ENCODE data around the gene EYS. TPM values are rescaled to one million over a fixed set of nuclear protein-coding genes. Genes with fewer than 3 reads are reported as not detected.

Gene EYS
- total and polyA plus RNA-seq, 7 donors: 0.07 to 0.46 TPM; not detected in 5

DNA sequence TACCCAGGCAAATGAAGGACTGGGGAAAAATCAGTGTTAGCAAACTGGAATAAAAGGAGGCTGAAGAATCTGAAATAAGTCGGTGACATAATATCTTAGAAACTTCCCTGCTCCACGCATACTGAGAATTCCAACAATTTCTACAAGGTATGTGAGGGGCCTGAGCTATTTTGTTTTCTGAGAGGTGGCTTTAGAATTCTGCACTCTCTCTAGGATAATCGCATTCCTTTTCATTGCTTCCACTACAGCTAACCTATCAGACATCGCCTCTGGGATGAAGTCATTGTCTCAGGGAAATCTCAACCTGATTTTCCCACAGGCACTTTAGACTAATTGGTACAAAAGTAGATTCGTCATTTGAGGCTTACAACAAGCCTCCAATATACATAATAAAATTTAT is 1330.6 kb downstream of the EYS start:
- 85 to 91% methylated on average over 5 of the region's 5 CpGs for WGBS, 2 donors

DNA sequence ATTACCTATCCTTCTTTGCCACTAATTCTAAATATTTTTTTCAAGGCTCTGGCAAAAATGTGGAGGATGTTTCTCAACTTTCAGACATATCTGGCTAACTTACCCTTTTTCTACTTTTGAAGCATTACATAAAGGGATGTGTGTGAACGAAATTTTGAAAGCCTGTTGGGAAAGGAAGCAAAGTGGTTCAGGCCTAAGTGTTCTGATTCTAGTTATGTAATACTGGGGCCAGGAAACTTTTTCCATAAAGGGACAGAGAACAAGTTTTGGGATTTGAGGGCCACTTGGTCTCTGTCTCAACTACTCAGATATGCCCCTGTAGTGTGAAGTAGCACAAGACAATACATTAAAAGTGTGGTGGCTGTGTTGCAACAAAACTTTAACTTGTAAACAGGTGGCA is 1349.6 kb downstream of the EYS start:
- 75 to 87% methylated on average over 1 of the region's 1 CpG for WGBS, 2 donors
- no peaks in the 10 kb centered on the region for H3K9me3 ChIP-seq
- no peaks in the 10 kb centered on the region for H3K36me3 ChIP-seq
- no peak for TF ChIP-seq EP300 (IDR thresholded peaks at IDR 0.05)
- TF ChIP-seq POLR2A (IDR thresholded peaks at IDR 0.05): no peak
- TF ChIP-seq, protein P1, sequence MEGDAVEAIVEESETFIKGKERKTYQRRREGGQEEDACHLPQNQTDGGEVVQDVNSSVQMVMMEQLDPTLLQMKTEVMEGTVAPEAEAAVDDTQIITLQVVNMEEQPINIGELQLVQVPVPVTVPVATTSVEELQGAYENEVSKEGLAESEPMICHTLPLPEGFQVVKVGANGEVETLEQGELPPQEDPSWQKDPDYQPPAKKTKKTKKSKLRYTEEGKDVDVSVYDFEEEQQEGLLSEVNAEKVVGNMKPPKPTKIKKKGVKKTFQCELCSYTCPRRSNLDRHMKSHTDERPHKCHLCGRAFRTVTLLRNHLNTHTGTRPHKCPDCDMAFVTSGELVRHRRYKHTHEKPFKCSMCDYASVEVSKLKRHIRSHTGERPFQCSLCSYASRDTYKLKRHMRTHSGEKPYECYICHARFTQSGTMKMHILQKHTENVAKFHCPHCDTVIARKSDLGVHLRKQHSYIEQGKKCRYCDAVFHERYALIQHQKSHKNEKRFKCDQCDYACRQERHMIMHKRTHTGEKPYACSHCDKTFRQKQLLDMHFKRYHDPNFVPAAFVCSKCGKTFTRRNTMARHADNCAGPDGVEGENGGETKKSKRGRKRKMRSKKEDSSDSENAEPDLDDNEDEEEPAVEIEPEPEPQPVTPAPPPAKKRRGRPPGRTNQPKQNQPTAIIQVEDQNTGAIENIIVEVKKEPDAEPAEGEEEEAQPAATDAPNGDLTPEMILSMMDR (IDR thresholded peaks at IDR 0.05): no peak
- TF ChIP-seq POLR2AphosphoS5 (IDR thresholded peaks at IDR 0.05): no peak
- intact Hi-C loops (cut with DNase I): no loop called here
- H3K27me3 ChIP-seq: no peaks in the 10 kb centered on the region
- DNase-seq: no peak
- H3K4me3 ChIP-seq: no peak overlapping the region
- no peaks in the 10 kb centered on the region for H3K4me1 ChIP-seq
- peak overlapping the region in 1 of 4 donors; percentile 18 for H3K27ac ChIP-seq

More for the DNA sequence above, 1330.6 kb downstream of the EYS start:
- Histone ChIP-seq H3K4me3 (no peak overlapping the region), H3K27ac (no peak overlapping the region), H3K36me3 (no peaks in the 10 kb centered on the region), H3K9me3 (peaks cover 0 to 6% (median 1%) of the 10 kb centered on the region in 4 donors), H3K4me1 (no peaks in the 10 kb centered on the region), H3K27me3 (no peaks in the 10 kb centered on the region)
- TF ChIP-seq EP300 (IDR thresholded peaks at IDR 0.05) (no peak), POLR2AphosphoS5 (IDR thresholded peaks at IDR 0.05) (no peak), POLR2A (IDR thresholded peaks at IDR 0.05) (no peak)
- TF ChIP-seq, protein P1 (IDR thresholded peaks at IDR 0.05): no peak
- no peak for DNase-seq
- intact Hi-C loops (cut with DNase I): no loop called here

DNA sequence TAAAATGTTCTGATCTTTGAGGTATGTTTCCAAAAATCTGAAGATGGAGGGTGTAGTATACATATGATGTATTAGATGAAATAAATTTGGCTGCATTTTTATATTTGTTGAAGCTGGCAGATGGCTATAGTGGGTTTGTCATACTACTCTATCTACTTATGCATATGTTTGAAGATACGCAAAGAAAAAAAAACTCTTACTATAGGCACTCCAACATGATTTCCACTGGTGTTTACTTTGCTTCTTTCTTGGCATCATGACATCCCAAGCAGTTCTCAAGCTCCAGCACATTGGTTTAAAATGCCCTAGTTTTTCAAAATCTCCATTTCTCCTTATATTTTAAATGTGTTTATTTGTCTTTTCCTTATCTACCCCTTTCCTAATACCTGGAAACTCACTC is 1359.6 kb downstream of the EYS start:
- intact Hi-C loops (cut with DNase I): no loop called here
- TF ChIP-seq, protein P1 (IDR thresholded peaks at IDR 0.05): no peak
- TF ChIP-seq EP300 (IDR thresholded peaks at IDR 0.05) (no peak), POLR2A (IDR thresholded peaks at IDR 0.05) (no peak)
- no peaks in the 10 kb centered on the region for H3K9me3 ChIP-seq
- 84% methylated on average over 1 of the region's 1 CpG for WGBS, 2 donors
- H3K27ac ChIP-seq: no peak overlapping the region
- H3K4me1 ChIP-seq: no peaks in the 10 kb centered on the region
- no peaks in the 10 kb centered on the region for H3K27me3 ChIP-seq
- H3K4me3 ChIP-seq: no peak overlapping the region
- no peaks in the 10 kb centered on the region for H3K36me3 ChIP-seq
- DNase-seq: no peak

DNA sequence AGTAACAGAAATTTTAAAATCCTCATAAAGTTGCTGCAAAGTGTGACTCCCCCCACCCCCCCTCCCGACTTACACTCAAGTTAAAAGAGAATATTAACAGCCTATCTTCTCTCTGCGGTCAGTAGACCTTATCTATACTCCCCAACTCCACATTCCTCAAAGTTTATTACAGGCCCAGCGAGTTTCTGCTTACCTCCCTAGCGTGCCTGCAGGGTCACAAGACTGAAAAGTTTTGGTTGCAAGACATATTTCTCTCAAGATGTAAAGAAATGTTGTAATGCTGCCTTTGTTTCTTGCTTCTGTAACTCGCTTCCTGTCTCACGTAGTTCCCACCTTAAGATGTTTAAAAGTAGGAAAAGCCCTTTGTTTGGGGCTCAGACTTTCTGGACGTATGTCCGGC is 1371.8 kb downstream of the EYS start:
- 91 to 92% methylated on average over 8 of the region's 8 CpGs for WGBS, 2 donors

More for the DNA sequence above, 1371.8 kb downstream of the EYS start:
- Histone ChIP-seq H3K9me3 (no peaks in the 10 kb centered on the region), H3K4me1 (no peaks in the 10 kb centered on the region), H3K4me3 (no peak overlapping the region), H3K36me3 (no peaks in the 10 kb centered on the region), H3K27me3 (no peaks in the 10 kb centered on the region), H3K27ac (no peak overlapping the region)
- TF ChIP-seq, protein P1 (IDR thresholded peaks at IDR 0.05): no peak
- TF ChIP-seq POLR2A (IDR thresholded peaks at IDR 0.05) (no peak), EP300 (IDR thresholded peaks at IDR 0.05) (no peak), POLR2AphosphoS5 (IDR thresholded peaks at IDR 0.05) (no peak)
- intact Hi-C loops (cut with DNase I): no loop called here
- DNase-seq: no peak
